NCI-H2171 treated with DMSO at 0.1 percent for 48 hours (cell line): ENCODE results near the gene IRX2.

Source experiments
- DNase-seq: peaks from one replicate; lab custom pipeline; 2025; lab: John Stamatoyannopoulos, UW

IRX2 gene

DNA sequence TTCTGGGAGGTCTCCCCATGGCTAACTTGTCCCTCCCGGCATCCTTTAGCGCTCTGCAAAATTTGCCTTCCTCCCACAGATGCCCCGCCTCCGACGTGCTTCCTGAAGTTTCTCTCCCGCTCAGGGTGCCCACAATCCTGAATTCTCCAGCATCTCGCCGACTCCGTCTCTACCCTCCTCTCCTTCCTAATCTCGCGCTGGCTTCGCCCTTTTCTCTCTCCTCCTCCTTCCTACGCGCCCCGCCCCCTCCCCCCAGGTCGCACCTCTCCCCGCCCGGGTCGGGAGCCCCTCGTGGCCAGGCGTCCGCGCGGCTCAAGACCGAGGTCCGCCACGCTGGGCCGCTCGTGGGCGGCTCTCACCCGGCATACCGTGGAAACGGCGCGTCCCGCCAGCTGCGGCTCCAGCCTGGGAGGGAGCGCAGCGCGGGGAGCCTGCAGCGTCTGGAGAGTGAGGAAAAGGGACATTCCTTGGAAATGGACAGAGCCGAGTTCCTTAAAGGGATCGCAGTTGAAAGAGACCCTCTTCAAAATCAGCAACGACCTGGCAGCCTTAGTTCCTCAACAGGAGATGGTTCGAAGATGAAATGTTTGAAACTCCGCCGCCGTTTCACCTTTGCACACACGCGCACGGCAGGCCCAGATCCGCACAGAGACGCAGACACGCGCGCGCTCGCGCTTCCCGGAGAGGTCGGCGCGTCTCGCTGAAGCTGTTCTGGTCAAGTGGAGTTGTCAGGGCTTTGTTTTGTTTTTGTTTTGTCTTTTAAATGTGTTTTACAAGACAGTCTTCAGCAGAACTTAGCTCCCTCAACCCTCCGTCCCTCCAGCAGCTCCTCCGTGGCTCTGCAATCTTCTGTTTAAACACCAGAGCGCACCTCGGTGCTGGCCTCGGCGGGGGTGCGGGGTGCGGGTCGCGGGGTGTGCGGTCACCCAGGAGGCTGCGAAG is 5.0 kb upstream of the IRX2 start:
- DNase-seq: no peak

DNA sequence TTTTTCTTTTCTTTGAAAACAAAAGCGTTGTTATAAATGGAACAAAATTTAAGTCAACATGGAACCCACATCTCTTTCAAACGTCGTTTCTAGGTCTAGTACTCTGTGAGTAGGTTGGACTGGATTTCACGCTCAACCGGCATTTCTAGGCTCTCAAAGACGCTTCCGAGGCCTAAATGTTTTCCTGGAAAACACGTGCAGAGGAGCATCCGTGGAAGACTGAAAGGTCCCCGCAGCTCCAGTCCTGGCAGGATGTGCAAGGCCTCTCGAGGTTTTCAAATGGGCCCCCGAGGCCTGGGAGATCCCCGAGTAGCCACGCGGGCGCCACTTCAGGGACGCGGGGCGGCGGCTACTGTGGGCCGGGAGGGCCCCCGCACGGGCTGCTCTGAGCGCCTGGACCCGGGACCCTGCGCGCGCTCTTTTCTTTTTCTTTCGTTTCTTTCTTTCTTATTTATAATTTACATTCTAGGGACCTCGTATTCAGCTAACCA is 4.2 kb upstream of the IRX2 start:
- no peak for DNase-seq

GRCh38 chr5:2755076-2755680 is 3.7 kb upstream of the IRX2 start:
- DNase-seq: no peak

DNA sequence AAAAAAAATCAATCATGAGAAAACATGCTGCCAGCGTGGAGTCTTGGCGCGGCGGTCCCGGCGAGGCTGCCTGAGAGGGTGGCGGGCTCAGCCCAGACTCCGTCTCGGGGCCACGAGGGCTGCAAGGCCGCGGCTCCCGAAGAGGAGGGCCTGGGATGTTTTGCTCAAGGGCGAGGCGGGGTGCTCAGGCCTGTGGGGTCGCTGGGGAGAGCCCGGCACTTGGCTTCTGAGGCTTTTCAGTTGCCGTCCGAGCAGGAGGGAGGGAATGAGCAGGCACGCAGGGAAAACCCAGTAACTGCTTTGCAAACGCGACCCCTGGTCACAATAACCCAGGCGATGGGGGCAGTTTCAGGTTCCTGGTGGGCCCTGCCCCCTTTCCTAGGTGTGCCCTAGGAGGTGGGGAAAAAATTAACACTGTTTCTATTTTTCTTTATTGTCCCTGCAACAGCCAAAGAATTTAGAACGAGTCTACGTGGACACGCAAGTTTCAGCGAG is 3.2 kb upstream of the IRX2 start:
- no peak for DNase-seq

GRCh38 chr5:2753452-2754420 is 2.3 kb upstream of the IRX2 start:
- peak; percentile 38 for DNase-seq

GRCh38 chr5:2752821-2753439 is 1.5 kb upstream of the IRX2 start:
- peak; percentile 59 for DNase-seq

GRCh38 chr5:2752059-2752820 is 763 bp upstream of the IRX2 start:
- DNase-seq: peak; percentile 73

DNA sequence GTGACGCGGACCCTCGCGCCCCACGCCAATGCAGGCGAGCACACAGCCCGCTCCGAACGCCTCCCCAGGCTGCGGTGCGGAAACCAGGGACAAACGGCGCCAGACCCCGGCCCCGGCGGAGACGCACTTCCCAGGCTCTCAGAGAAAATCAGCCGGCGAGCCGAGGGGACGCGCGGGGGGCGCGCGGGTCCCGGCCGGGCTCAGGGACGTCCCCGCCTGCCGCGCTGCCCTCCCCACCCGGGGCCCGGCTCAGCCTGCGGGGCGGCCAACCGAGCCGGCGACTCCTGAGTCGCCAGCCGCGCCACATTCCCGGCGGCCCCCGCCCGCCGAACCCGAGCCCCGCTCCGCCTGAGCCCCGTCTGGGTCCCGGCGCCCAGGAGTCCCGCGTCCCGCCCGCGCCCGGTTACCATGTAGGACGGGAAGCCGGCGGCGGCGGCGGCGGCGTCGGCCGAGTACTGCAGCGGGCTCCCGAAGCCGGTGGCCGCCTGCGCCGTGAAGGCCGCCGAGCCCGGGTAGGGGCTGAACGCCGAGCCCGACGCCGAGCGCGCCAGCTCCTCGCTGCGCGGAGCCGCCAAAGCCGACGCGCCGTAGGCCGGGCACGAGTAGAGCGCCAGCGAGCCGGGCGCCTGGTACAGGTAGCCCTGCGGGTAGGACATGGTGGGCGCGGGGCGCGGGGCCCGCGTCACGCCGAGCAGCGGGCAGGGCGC is 566 bp downstream of the IRX2 start:
- DNase-seq: peak; percentile 40

DNA sequence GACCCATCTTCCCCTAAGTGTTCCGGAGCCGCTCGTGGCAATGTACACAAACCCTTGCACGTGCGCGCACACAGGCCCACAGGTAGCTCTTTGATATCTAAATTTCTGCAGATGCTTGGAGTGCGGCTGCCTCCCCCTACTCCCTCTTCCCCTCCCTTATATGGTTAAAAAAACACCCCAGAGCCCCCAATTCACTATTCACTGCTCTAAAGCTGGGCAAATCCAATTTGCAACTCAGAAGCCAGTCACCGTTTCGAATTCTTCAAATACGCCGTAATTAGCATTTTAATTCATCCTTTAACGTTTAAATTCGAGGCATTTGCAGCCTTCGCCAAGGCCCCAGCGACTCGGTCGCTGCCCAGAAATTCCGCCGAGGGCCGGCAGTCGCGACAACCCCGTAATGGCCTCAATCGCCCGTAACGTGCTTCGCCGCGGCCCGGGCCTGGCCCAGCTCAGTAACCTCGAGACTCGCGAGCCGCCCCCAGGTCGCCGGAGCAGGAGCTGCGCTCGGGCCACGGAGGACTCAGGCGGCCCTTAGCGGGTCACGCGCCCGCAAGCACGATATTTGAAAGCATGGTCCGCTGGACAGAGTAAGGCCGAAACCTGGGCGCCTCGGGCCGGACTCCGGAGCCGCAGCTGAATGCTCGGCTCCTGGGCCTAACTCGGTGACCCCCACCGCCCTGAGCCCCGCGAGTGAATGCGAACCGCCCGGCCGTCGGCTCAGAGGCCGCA is 1.3 kb downstream of the IRX2 start:
- peak; percentile 18 for DNase-seq

DNA sequence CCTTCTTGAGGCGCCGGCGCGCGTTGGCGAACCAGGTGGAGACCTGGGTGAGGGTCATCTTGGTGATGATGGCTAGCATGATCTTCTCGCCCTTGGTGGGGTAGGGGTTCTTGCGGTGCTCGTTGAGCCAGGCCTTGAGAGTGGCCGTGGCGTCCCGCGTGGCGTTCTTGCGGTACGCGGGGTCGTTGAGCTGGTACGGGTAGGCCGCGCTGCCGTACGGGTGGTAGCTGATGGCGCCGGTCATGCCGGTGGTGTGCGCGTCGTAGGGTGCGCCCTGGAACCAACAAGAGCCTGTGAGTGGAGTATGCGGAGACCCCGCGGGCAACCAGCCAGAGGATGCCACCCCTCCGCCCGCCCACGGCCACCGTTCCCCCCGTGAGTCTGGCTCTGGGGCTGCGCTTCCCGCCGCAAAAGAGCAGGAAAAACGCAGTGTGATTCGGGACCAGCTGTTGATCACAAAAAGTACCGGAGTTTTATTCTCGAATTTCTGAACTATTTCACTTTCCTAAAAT is 1.9 kb downstream of the IRX2 start:
- no peak for DNase-seq

GRCh38 chr5:2748861-2749513 is 2.5 kb downstream of the IRX2 start:
- no peak for DNase-seq

DNA sequence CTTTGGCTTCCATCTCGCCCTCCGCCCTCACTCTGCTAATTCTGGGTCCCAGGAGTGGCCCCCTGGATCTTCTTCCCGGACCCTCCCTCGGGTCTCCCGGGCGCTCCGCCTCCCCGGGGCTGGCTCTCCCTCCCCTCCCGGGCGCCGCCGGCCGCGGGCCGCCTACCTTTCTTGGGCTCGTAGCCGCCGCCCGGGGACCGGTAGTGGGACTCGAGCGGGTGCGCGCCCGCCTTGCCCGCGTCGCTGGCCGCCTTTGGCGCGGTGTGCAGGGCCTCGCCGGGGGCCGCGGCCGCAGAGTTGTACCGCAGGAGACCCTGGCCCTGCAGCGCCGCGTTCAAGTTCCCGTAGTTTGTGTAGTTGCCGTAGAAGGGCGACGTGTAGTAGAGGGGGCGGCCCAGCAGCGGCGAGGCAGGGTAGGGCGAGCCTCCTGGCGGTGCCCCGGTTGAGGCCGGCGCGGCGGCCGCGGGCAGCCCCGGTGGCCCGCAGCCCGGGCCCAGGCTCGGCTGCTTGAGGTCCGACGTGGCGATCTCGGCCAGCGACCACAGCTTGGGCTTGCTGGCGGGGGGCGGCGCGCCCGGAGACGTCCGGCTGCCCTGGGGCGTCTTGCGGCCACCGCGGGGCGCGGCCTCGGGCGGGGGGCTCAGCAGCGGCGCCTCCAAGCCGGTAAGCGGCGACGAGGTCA is 3.2 kb downstream of the IRX2 start:
- DNase-seq: no peak

DNA sequence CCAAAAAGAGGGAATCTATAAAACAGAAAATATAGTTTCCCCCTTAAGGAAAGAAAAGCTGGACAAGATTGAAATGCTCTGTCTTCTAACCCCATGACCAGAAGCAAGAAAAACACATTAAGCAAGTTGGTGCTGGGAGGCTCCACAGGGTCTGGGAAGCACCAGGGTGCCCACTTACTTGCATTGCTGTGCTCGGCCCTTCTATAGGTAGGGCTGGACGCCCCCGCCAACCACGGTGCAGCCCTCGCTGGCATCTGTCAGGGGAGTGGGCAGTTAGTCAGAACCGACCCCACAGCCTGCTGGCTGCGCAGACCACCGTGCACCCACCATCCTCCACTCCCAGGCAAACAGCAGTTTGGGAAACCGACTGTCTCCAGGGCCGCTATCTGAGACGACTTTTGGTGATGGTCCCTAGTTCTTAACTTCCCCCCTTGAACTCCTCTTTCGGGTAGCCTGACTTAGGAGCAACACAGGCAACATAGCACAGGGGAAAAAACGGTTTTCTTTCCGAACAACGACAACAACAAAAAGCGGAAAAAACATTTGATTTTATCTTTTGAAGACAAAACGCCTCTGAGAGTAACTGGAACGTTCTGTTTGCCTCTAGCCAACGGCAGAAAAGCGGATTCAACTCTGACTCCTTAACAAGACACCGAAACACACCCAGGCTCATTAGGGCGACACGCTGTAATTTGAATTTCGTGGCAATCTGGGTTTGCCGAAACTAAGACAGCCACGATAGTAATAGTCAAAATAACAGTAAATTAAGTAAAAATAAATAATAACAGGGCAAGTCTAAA is 3.9 kb downstream of the IRX2 start:
- no peak for DNase-seq

GRCh38 chr5:2746561-2747032 is 4.9 kb downstream of the IRX2 start:
- peak; percentile 60 for DNase-seq

DNA sequence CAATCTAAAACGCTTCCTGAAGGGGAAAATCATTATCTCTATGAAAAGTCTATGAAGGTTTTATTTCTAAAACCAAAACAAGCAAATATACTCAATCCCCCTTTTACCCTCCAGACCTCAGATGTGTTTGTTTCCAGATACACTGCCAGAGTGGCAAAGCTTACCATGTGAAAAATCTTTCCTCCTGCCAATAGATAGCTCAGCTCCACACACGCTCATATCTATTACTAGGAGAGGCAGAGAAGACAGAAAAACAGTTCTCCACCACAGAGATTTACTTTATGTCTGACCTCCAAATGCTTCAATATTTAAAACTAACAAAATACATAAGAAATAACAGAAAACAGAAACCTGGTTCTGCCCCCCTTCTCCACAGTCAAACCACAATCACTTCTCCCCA is 7.0 kb downstream of the IRX2 start:
- DNase-seq: no peak

DNA sequence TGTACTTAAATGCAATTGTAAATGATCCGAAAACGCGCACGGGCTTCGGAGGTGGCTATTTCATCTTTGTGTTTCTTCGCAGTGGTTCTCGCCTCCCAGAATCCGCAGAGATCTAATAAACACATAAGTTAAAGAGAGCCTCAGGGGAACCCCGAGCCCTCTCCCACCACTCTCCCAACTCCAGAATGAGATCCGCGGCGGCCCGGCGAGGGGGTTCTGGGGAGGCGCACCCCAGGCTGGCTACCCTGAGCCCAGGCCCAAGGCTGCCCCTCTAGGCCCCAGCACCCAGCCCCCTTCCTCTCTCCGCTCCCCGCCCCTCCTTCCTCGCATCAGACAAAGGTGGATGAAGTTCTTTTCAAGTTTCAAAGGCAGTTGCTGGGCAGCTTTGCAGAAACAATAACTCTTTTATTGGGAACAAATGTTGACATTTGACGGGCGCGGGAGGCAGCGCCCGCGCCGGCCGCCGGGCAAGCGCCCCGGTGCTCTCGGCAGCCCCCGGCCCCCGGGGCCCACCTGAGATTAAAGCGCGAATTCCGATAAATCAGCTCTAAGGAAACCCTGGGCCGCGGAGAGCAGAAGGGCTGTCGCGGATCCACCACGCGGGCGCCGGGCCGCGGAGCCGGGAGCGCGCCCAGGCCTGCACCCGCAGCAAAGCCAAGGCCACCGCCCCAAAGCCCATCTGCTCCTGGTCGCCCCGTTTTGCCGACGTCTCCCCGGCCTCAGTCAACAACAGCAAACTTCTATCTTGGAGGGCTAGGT is 8.4 kb downstream of the IRX2 start:
- DNase-seq: no peak
